Nephron progenitor cell (in vitro differentiated cells): ENCODE data around the gene DNAH10.
A peak's percentile ranks its signal among the peaks of the same experiment; 100 is the strongest.

ENCODE experiments used
- DNase-seq: peaks from one replicate; pipeline ENCODE4 v3.0.0; 2021
- H3K27ac Mint-ChIP-seq: 2 replicates; pipeline ENCODE4 v1.8.0; 2021; ENCODE audit warnings: mild to moderate bottlenecking, moderate library complexity, mixed read lengths
- H3K27me3 Mint-ChIP-seq: 2 replicates; pipeline ENCODE4 v1.8.0; 2021; ENCODE audit warnings: mild to moderate bottlenecking, low read depth, mixed read lengths; ENCODE audit not compliant: poor library complexity
- H3K36me3 Mint-ChIP-seq: 2 replicates; pipeline ENCODE4 v1.8.0; 2021; ENCODE audit warnings: low read depth, mixed read lengths
- H3K4me1 Mint-ChIP-seq: 2 replicates; pipeline ENCODE4 v1.8.0; 2021; ENCODE audit warnings: mixed read lengths
- H3K4me3 Mint-ChIP-seq: 2 replicates; pipeline ENCODE4 v1.8.0; 2021; ENCODE audit warnings: mild to moderate bottlenecking, moderate library complexity, mixed read lengths
- H3K9me3 Mint-ChIP-seq: 2 replicates; pipeline ENCODE4 v1.8.0; 2021; ENCODE audit warnings: mild to moderate bottlenecking, moderate library complexity, mixed read lengths
- TF ChIP-seq, protein P1 (sequence below): fragments of 200-600 bp; sonication (generic); IDR thresholded peaks from 2 replicates; pipeline ENCODE4 v1.5.0; 2021; ENCODE audit warnings: antibody characterized with exemption

The DNAH10 gene

GRCh38 chr12:123961585-123962345, 199.7 kb downstream of the DNAH10 start:
- TF ChIP-seq, protein P1, sequence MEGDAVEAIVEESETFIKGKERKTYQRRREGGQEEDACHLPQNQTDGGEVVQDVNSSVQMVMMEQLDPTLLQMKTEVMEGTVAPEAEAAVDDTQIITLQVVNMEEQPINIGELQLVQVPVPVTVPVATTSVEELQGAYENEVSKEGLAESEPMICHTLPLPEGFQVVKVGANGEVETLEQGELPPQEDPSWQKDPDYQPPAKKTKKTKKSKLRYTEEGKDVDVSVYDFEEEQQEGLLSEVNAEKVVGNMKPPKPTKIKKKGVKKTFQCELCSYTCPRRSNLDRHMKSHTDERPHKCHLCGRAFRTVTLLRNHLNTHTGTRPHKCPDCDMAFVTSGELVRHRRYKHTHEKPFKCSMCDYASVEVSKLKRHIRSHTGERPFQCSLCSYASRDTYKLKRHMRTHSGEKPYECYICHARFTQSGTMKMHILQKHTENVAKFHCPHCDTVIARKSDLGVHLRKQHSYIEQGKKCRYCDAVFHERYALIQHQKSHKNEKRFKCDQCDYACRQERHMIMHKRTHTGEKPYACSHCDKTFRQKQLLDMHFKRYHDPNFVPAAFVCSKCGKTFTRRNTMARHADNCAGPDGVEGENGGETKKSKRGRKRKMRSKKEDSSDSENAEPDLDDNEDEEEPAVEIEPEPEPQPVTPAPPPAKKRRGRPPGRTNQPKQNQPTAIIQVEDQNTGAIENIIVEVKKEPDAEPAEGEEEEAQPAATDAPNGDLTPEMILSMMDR, result no peak
- Mint-ChIP-seq H3K27ac (no peak overlapping the region), H3K4me3 (no peak overlapping the region), H3K9me3 (no peaks in the 10 kb centered on the region), H3K36me3 (no peaks in the 10 kb centered on the region), H3K27me3 (peaks cover 7% of the 10 kb centered on the region), H3K4me1 (peaks cover 41% of the 10 kb centered on the region)
- DNase-seq, result no peak

- Mint-ChIP-seq H3K27me3 (peaks cover 7% of the 10 kb centered on the region), H3K9me3 (no peaks in the 10 kb centered on the region), H3K36me3 (peaks cover 2% of the 10 kb centered on the region), H3K4me1 (peaks cover 41% of the 10 kb centered on the region), H3K4me3 (no peak overlapping the region), H3K27ac (peak overlapping the region; percentile 65)
- no peak for DNase-seq
- TF ChIP-seq, protein P1, result no peak
These were observed 200.4 kb downstream of the DNAH10 start for GRCh38 chr12:123962513-123962912.

DNA sequence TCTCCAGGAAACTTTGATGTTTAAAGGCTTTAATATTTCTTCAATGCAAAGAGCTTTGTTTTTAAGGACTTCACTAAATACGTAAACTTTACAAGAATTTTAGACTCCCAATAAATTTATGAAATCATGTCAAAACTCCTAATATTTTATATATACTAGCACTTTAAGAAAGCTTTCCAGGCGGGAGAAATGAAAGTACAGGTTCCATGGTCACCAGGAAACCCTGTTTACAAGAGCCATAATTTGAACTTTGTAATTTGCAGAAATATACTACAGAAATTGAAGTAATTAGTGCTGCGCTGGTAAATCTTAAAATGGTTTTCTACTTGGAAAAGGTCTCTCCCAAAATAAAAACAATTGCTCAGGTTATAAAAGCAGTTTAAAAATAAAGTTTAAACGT, 201.7 kb downstream of the DNAH10 start:
- DNase-seq, result no peak
- Mint-ChIP-seq H3K27ac (no peak overlapping the region), H3K4me1 (peaks cover 43% of the 10 kb centered on the region), H3K27me3 (peaks cover 3% of the 10 kb centered on the region), H3K4me3 (no peak overlapping the region), H3K9me3 (no peaks in the 10 kb centered on the region), H3K36me3 (peaks cover 5% of the 10 kb centered on the region)
- TF ChIP-seq, protein P1, result no peak

DNA sequence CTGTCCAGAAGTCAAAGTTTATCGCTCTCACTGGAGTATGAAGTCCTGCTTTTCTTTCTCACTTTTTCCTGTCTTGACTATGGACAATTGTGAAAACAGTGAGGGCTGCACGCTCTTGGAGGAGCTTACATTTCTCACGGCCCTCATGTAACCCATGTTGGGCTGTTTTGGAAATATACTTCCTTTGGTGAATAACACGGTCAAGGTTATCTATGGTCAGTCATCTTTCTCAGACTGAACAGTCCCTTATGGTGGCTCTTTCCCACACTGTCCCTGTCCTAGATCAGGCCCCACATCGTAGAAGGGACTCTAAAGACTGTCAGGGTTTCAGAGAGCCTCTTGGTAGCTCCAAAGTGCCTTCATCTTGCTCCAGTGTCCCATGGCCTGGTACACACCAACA, 203.3 kb downstream of the DNAH10 start:
- peaks cover 54% of the 10 kb centered on the region for H3K4me1 Mint-ChIP-seq
- H3K9me3 Mint-ChIP-seq, result no peaks in the 10 kb centered on the region
- no peak overlapping the region for H3K4me3 Mint-ChIP-seq
- DNase-seq, result no peak
- TF ChIP-seq, protein P1, result no peak
- no peak overlapping the region for H3K27ac Mint-ChIP-seq
- H3K36me3 Mint-ChIP-seq, result peaks cover 5% of the 10 kb centered on the region
- H3K27me3 Mint-ChIP-seq, result peaks cover 9% of the 10 kb centered on the region

DNA sequence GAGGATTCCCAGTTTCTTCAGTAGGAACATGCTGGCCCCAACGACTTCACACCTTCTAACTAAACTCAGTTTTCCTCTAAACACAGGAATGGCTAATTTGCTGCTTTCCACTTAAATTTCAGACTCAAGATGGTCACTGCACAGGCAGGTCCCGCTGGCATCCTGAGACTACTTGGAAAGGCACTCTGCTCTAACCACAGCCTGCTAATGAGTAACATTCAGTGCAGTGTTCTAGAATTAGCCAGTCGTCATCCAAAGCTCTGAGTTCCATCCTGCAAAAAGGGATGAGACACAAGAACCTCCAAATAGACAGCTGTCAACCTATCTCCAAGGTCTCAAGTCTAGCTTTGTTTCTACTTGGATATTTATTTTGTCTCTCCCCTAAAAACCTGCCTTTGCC, 204.5 kb downstream of the DNAH10 start:
- TF ChIP-seq, protein P1, result no peak
- H3K4me3 Mint-ChIP-seq, result no peak overlapping the region
- no peaks in the 10 kb centered on the region for H3K9me3 Mint-ChIP-seq
- DNase-seq, result no peak
- peaks cover 65% of the 10 kb centered on the region for H3K4me1 Mint-ChIP-seq
- H3K27me3 Mint-ChIP-seq, result peaks cover 15% of the 10 kb centered on the region
- H3K36me3 Mint-ChIP-seq, result peaks cover 5% of the 10 kb centered on the region
- H3K27ac Mint-ChIP-seq, result no peak overlapping the region

DNA sequence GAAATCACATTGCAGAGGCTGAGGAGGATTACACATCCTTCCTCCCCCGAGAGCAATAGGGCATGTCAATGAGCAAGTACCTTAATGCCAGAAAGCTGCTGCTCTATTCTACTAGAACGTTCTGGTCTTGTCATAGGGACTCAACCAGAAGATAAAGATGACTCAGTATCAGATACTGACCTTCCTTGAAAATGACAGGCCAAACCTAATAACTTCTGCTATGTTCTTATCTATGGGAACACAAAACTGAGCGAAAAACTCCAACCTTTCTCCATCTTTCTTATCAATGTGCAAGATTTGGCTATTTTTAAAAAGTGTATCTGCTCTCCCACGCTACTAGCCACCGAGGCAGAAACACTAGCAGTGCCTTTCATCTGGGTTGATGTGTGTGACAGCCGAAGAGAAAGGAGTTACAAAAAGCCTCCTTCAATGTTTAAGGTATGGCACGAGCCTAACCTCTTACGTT, 205.1 kb downstream of the DNAH10 start:
- H3K27ac Mint-ChIP-seq, result no peak overlapping the region
- peaks cover 64% of the 10 kb centered on the region for H3K4me1 Mint-ChIP-seq
- peaks cover 15% of the 10 kb centered on the region for H3K27me3 Mint-ChIP-seq
- H3K9me3 Mint-ChIP-seq, result no peaks in the 10 kb centered on the region
- peaks cover 5% of the 10 kb centered on the region for H3K36me3 Mint-ChIP-seq
- TF ChIP-seq, protein P1, result no peak
- H3K4me3 Mint-ChIP-seq, result no peak overlapping the region
- DNase-seq, result no peak
